H1 (cell line): ENCODE data around the gene SCN8A. TPM values are rescaled to one million over a fixed set of nuclear protein-coding genes. Genes with fewer than 3 reads are reported as not detected.

Experiments used
- CBX5 ChIP-seq: fragments of 300-800, 300-1000 bp; sonication (generic); IDR thresholded peaks from 2 replicates; pipeline ENCODE4 v1.7.1; 2016; ENCODE audit warnings: antibody characterized with exemption, low read length, low read depth
- polyA plus RNA-seq, 7 experiments: library from polyadenylated mRNA; depleted of rRNA in 3 of 7; stranded (reverse) in 5 of 7; unstranded in 2 of 7; fragments of >200 nt in 5 of 7; fragments of 200-250 nt in 2 of 7; gene quantifications; 1 replicate in 5 of 7; 2 replicates in 1 of 7; 4 replicates in 1 of 7; pipeline versions ENCODE4 v1.2.1 to v1.2.3, GENCODE V29; 2011 to 2013; ENCODE audit warnings: missing spikeins in 2 of 7, mixed read lengths in 2 of 7
- total RNA-seq: library from RNA; stranded (reverse); fragmentation: NEBNext Ultra II Directional; extraction: Animal tissue kit (Norgen Biotek cat#: 25700); gene quantifications from 2 replicates; pipeline ENCODE4 v1.2.1, GENCODE V29; 2021

SCN8A gene
- total and polyA plus RNA-seq, 2 of the 8 experiments (the other 6 are each of a cell fraction or from before 2014, with no cell fraction given) = 6.3 to 10.7 TPM

DNA sequence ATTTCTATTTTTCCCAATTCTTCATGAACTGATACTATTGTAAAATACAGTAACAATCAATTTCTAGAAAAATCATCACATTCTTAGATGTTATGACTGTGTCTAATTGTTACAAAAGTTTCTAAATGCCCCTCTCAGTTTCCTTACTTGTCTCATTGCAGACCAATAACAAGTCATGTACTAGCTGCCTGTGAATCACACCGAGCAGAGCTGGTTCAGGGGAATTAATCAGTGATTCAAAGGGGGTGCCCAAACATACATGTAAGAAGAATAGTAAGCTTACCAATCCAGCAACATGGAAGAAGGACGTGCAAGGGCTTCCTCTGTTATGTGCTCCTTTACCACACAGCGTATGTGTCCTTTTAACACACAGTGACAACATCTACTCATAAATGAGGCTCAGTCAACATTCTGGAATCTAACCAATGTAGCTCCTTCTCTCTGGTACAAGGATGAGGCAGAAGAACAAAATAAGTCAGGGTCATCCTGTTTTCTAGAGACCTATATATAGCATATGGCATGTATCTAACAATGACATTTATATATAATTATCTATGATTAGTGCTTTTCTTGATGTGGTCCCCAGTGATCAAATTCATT, 126.4 kb downstream of the SCN8A start (continued):
- TF ChIP-seq CBX5 = no peak
